ENCODE data around the gene IL1RAPL2. TPM values are rescaled to one million over a fixed set of nuclear protein-coding genes. Genes with fewer than 3 reads are reported as not detected.

Gene IL1RAPL2
- total RNA-seq, 4 donors from 2014 or later: 0.19 to 0.38 TPM; not detected in 2

GRCh38 chrX:104707572-104707971 is 141.6 kb downstream of the IL1RAPL2 start:
- TF ChIP-seq CTCF (IDR thresholded peaks at IDR 0.05): no peak
- TF ChIP-seq POLR2A (IDR thresholded peaks at IDR 0.05): no peak
- H3K4me3 ChIP-seq (ENCODE audit: low read depth, poor library complexity, severe bottlenecking): no peak overlapping the region
- DNase-seq (ENCODE audit: low spot score in 2 of 2): no peak
- intact Hi-C loops (cut with DNase I; ENCODE audit: low total_unique reads): no loop called here

- H3K4me3 ChIP-seq (ENCODE audit: low read depth, poor library complexity, severe bottlenecking): no peak overlapping the region
- no peak for TF ChIP-seq POLR2A (IDR thresholded peaks at IDR 0.05)
- TF ChIP-seq CTCF (IDR thresholded peaks at IDR 0.05): no peak
- DNase-seq (ENCODE audit: low spot score in 2 of 2): no peak
- 16 to 32% methylated on average over 1 of the region's 1 CpG for WGBS, 2 donors
- intact Hi-C loops (cut with DNase I; ENCODE audit: low total_unique reads): no loop called here
Measured at GRCh38 chrX:104712515-104712914, 146.5 kb downstream of the IL1RAPL2 start.

- H3K4me3 ChIP-seq (ENCODE audit: low read depth, poor library complexity, severe bottlenecking): no peak overlapping the region
- intact Hi-C loops (cut with DNase I; ENCODE audit: low total_unique reads): no loop called here
- no peak for DNase-seq (ENCODE audit: low spot score in 2 of 2)
- 63 to 69% methylated on average over 3 of the region's 3 CpGs for WGBS, 2 donors
- TF ChIP-seq CTCF (IDR thresholded peaks at IDR 0.05): no peak
- no peak for TF ChIP-seq POLR2A (IDR thresholded peaks at IDR 0.05)
Measured at GRCh38 chrX:104721854-104722253, 155.9 kb downstream of the IL1RAPL2 start.

GRCh38 chrX:104728456-104728855 is 162.5 kb downstream of the IL1RAPL2 start:
- 62 to 64% methylated on average over 3 of the region's 3 CpGs for WGBS, 2 donors
- no peak for DNase-seq (ENCODE audit: low spot score in 2 of 2)
- TF ChIP-seq CTCF (IDR thresholded peaks at IDR 0.05): no peak
- no peak for TF ChIP-seq POLR2A (IDR thresholded peaks at IDR 0.05)
- intact Hi-C loops (cut with DNase I; ENCODE audit: low total_unique reads): no loop called here
- H3K4me3 ChIP-seq (ENCODE audit: low read depth, poor library complexity, severe bottlenecking): no peak overlapping the region

- intact Hi-C loops (cut with DNase I; ENCODE audit: low total_unique reads): no loop called here
- DNase-seq (ENCODE audit: low spot score in 2 of 2): no peak
- TF ChIP-seq POLR2A (IDR thresholded peaks at IDR 0.05) (no peak), CTCF (IDR thresholded peaks at IDR 0.05) (no peak)
- no peak overlapping the region for H3K4me3 ChIP-seq (ENCODE audit: low read depth, poor library complexity, severe bottlenecking)
Measured at GRCh38 chrX:104742355-104742754, 176.4 kb downstream of the IL1RAPL2 start.

- H3K4me3 ChIP-seq (ENCODE audit: low read depth, poor library complexity, severe bottlenecking): no peak overlapping the region
- DNase-seq (ENCODE audit: low spot score in 2 of 2): no peak
- TF ChIP-seq CTCF (IDR thresholded peaks at IDR 0.05) (no peak), POLR2A (IDR thresholded peaks at IDR 0.05) (no peak)
- intact Hi-C loops (cut with DNase I; ENCODE audit: low total_unique reads): no loop called here
- 50 to 92% methylated on average over 1 of the region's 1 CpG for WGBS, 2 donors
Measured at GRCh38 chrX:104745152-104745551, 179.2 kb downstream of the IL1RAPL2 start.
